ENCODE measurements around the gene RIC1. TPM values are rescaled to one million over a fixed set of nuclear protein-coding genes. Genes with fewer than 3 reads are reported as not detected.

The RIC1 gene
- total and polyA plus RNA-seq, 2 of the 8 experiments (the other 6 are each of a cell fraction or from before 2014, with no cell fraction given), result 10.7 to 24.5 TPM

- CTCF ChIA-PET (ENCODE audit: partially characterized antibody), result interaction anchor here (0.8 kb wide), 1 partner anchor 130 kb away, joined by 3 read pairs; the partner anchor contains the start of gene CD274
- Histone ChIP-seq H3K9ac (replicated peaks in 1 of 4; ENCODE audit: extremely low read depth in 1 of 4, low read depth in 3 of 4, low read length in 3 of 4) (no peak overlapping the region), H4K5ac (ENCODE audit: insufficient read length, low read depth, low read length) (no peak overlapping the region)
- TF ChIP-seq CBX5 (IDR thresholded peaks at IDR 0.05; ENCODE audit: low read depth, low read length), result no peak
- no peak for TF ChIP-seq KDM1A (IDR thresholded peaks at IDR 0.05; ENCODE audit: borderline replicate concordance, low read length)
- no peak for TF ChIP-seq ATF2 (IDR thresholded peaks at IDR 0.05; ENCODE audit: low read length)
- no peak for TF ChIP-seq FOSL1 (IDR thresholded peaks at IDR 0.05; ENCODE audit: insufficient read depth, low read depth, low read length)
- TF ChIP-seq ZNF274 (IDR thresholded peaks at IDR 0.05; ENCODE audit: borderline replicate concordance, extremely low read depth, low read length), result no peak
- TF ChIP-seq RXRA (IDR thresholded peaks at IDR 0.05; ENCODE audit: insufficient read depth, low read depth, low read length), result no peak
- TF ChIP-seq POLR2AphosphoS5 (IDR thresholded peaks at IDR 0.05; ENCODE audit: low read depth, low read length), result no peak
- TF ChIP-seq SUZ12 (IDR thresholded peaks at IDR 0.05; ENCODE audit: low read length), result no peak
These were observed 49.0 kb upstream of the RIC1 start for GRCh38 chr9:5579881-5580280.

More at GRCh38 chr9:5579881-5580280, 49.0 kb upstream of the RIC1 start:
- no peaks in the 10 kb centered on the region for H4K20me1 ChIP-seq (replicated peaks in 1 of 2; ENCODE audit: control insufficient read depth in 1 of 2, insufficient read depth in 2 of 2, low read length in 2 of 2)
- H3K14ac ChIP-seq (ENCODE audit: insufficient read length), result no peak overlapping the region
- H3K79me1 ChIP-seq (ENCODE audit: low read depth, low read length), result no peaks in the 10 kb centered on the region
- no peak overlapping the region for H3K23ac ChIP-seq (ENCODE audit: insufficient read length)
- no peak overlapping the region for H3K18ac ChIP-seq (ENCODE audit: extremely low read depth, low read length)
- H3K56ac ChIP-seq (replicated peaks; ENCODE audit: insufficient read length, low read depth, low read length), result no peak overlapping the region
- H3K4me3 ChIP-seq (ENCODE audit: extremely low read depth in 1 of 4, insufficient read depth in 2 of 4, low read depth in 3 of 4, low read length in 4 of 4), result no peak overlapping the region
- 96% methylated on average over 1 of the region's 1 CpG; no CpG with 5 or more reads in 1 of the 2 experiments for WGBS, 2 experiments (ENCODE audit: extremely low coverage in 1 of 2, insufficient coverage in 1 of 2, insufficient read length in 1 of 2, insufficient replicate concordance in 2 of 2, low coverage in 1 of 2, low lambda C conversion rate in 2 of 2, missing lambda C conversion rate in 1 of 2)
- no peak overlapping the region for H3K4ac ChIP-seq (replicated peaks; ENCODE audit: insufficient read length, low read depth, low read length)
- no peak overlapping the region for H2BK20ac ChIP-seq (ENCODE audit: low read length)
- no peak overlapping the region for H2AK5ac ChIP-seq (ENCODE audit: low read depth, low read length)
- H3K36me3 ChIP-seq (ENCODE audit: control insufficient read depth in 2 of 4, insufficient read depth in 4 of 4, low read length in 3 of 4), result no peaks in the 10 kb centered on the region
- DNase-seq (ENCODE audit: low read depth in 1 of 2, low spot score in 2 of 2), result no peak
- POLR2A ChIA-PET (ENCODE audit: partially characterized antibody), result no interaction called here
- no peak overlapping the region for H2BK12ac ChIP-seq (ENCODE audit: low read depth, low read length)
- H2BK5ac ChIP-seq (ENCODE audit: low read depth, low read length), result no peak overlapping the region
- no peaks in the 10 kb centered on the region for H3K27me3 ChIP-seq (replicated peaks in 1 of 4; ENCODE audit: control insufficient read depth in 3 of 4, extremely low read depth in 1 of 4, insufficient read depth in 3 of 4, low read length in 3 of 4)
- H4K91ac ChIP-seq (replicated peaks; ENCODE audit: insufficient read length, low read length), result no peak overlapping the region
- no peaks in the 10 kb centered on the region for H3K9me3 ChIP-seq (ENCODE audit: insufficient read depth in 2 of 2, low read depth in 1 of 2, low read length in 1 of 2)
- no peak for FAIRE-seq
- no peak overlapping the region for H4K8ac ChIP-seq (ENCODE audit: extremely low read depth, insufficient read depth, low read length)
- H3K79me2 ChIP-seq (ENCODE audit: control insufficient read depth in 1 of 2, insufficient read depth in 2 of 2, low read length in 2 of 2), result no peaks in the 10 kb centered on the region
- no peak overlapping the region for H3K4me2 ChIP-seq (ENCODE audit: insufficient read depth in 1 of 2, low read depth in 2 of 2, low read length in 2 of 2)
- no peaks in the 10 kb centered on the region for H3K23me2 ChIP-seq (ENCODE audit: low read depth, low read length)
- no peaks in the 10 kb centered on the region for H3K4me1 ChIP-seq (replicated peaks in 1 of 4; ENCODE audit: control insufficient read depth in 3 of 4, insufficient read depth in 4 of 4, low read length in 3 of 4)
- no peak overlapping the region for H2BK120ac ChIP-seq (replicated peaks; ENCODE audit: low read depth, low read length)
- no peak overlapping the region for H2BK15ac ChIP-seq (ENCODE audit: low read length)
- no peak overlapping the region for H2AFZ ChIP-seq (ENCODE audit: low read length)
- no peak overlapping the region for H3K27ac ChIP-seq (ENCODE audit: low read depth, low read length)
